ENCODE measurements around the gene TANK. TPM values are rescaled to one million over a fixed set of nuclear protein-coding genes. Genes with fewer than 3 reads are reported as not detected.
"Not testable (repeated sequence)": the region's sequence is repeated elsewhere in the genome, so short reads cannot be mapped to it uniquely, and the experiment has no call there.

TANK gene
- total RNA-seq, 4 donors from 2014 or later: 34.8 to 83.7 (median 60.7) TPM

GRCh38 chr2:161280906-161281323 is 120.7 kb downstream of the TANK start:
- H3K36me3 ChIP-seq; DNase-seq; H3K27ac ChIP-seq; H3K9me3 ChIP-seq; H3K27me3 ChIP-seq; intact Hi-C loops (cut with DNase I); H3K4me1 ChIP-seq; H3K4me3 ChIP-seq: not testable (repeated sequence)
- 81 to 83% methylated on average over 17 to 18 of the region's 18 CpGs for WGBS, 2 donors

GRCh38 chr2:161281615-161282310 is 121.5 kb downstream of the TANK start:
- H3K27me3 ChIP-seq: peaks cover 0 to 14% (median 0%) of the 10 kb centered on the region in 4 donors
- H3K27ac ChIP-seq; H3K4me1 ChIP-seq; H3K4me3 ChIP-seq; H3K9me3 ChIP-seq; H3K36me3 ChIP-seq; intact Hi-C loops (cut with DNase I); DNase-seq: not testable (repeated sequence)
- WGBS, 2 donors: 81 to 85% methylated on average over 11 of the region's 11 CpGs

- H3K36me3 ChIP-seq; H3K4me1 ChIP-seq; intact Hi-C loops (cut with DNase I); H3K4me3 ChIP-seq; H3K27ac ChIP-seq; DNase-seq; H3K9me3 ChIP-seq: not testable (repeated sequence)
- H3K27me3 ChIP-seq: peaks cover 0 to 14% (median 0%) of the 10 kb centered on the region in 4 donors
- 90 to 92% methylated on average over 5 to 8 of the region's 9 CpGs for WGBS, 2 donors
These were observed 122.0 kb downstream of the TANK start for GRCh38 chr2:161282311-161282644.

GRCh38 chr2:161283926-161284325 is 123.7 kb downstream of the TANK start:
- no peak for TF ChIP-seq POLR2A (IDR thresholded peaks at IDR 0.05)
- no peak for TF ChIP-seq CTCF (IDR thresholded peaks at IDR 0.05)
- Histone ChIP-seq H3K4me3 (no peak overlapping the region), H3K27me3 (peaks cover 0 to 14% (median 0%) of the 10 kb centered on the region in 4 donors), H3K27ac (no peak overlapping the region), H3K9me3 (peaks cover 0 to 4% (median 0%) of the 10 kb centered on the region in 3 donors), H3K4me1 (no peaks in the 10 kb centered on the region), H3K36me3 (no peaks in the 10 kb centered on the region)
- 43 to 56% methylated on average over 1 of the region's 1 CpG for WGBS, 2 donors
- DNase-seq: no peak
- intact Hi-C loops (cut with DNase I): no loop called here

Other genes starting within 250 kb of the TANK start
- 10 to 100 TPM; 32.8 to 86.9 (median 53.3) TPM for gene PSMD14, start 148.0 kb downstream of the TANK start, total RNA-seq

Measured in esophagus squamous epithelium (tissue), 5 donors.